ENCODE data around the gene BHLHE41. TPM values are rescaled to one million over a fixed set of nuclear protein-coding genes. Genes with fewer than 3 reads are reported as not detected.
A peak's percentile ranks its signal among the peaks of the same experiment; 100 is the strongest.

Gene BHLHE41
- total and polyA plus RNA-seq, 2 experiments from 2014 or later, result 1.6 to 3.6 TPM

GRCh38 chr12:26102953-26103352 lies 21.9 kb downstream of the BHLHE41 start:
- no peak overlapping the region for H3K4me3 ChIP-seq
- H3K4me1 ChIP-seq (ENCODE audit: insufficient read depth), result no peaks in the 10 kb centered on the region
- TF ChIP-seq EZH2phosphoT487 (IDR thresholded peaks at IDR 0.05; ENCODE audit: low read depth, severe bottlenecking, unreplicated experiment) (no peak), EZH2 (IDR thresholded peaks at IDR 0.05; ENCODE audit: borderline replicate concordance) (no peak)
- TF ChIP-seq, protein P1, sequence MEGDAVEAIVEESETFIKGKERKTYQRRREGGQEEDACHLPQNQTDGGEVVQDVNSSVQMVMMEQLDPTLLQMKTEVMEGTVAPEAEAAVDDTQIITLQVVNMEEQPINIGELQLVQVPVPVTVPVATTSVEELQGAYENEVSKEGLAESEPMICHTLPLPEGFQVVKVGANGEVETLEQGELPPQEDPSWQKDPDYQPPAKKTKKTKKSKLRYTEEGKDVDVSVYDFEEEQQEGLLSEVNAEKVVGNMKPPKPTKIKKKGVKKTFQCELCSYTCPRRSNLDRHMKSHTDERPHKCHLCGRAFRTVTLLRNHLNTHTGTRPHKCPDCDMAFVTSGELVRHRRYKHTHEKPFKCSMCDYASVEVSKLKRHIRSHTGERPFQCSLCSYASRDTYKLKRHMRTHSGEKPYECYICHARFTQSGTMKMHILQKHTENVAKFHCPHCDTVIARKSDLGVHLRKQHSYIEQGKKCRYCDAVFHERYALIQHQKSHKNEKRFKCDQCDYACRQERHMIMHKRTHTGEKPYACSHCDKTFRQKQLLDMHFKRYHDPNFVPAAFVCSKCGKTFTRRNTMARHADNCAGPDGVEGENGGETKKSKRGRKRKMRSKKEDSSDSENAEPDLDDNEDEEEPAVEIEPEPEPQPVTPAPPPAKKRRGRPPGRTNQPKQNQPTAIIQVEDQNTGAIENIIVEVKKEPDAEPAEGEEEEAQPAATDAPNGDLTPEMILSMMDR (IDR thresholded peaks at IDR 0.05; ENCODE audit: poor library complexity), result no peak
- no peaks in the 10 kb centered on the region for H3K79me2 ChIP-seq
- H3K4me2 ChIP-seq, result no peak overlapping the region
- DNase-seq (ENCODE audit: low spot score), result no peak
- H3K36me3 ChIP-seq (replicated peaks; ENCODE audit: insufficient read depth, low read depth), result no peaks in the 10 kb centered on the region
- H3K27ac ChIP-seq, result no peak overlapping the region
- WGBS (ENCODE audit: low lambda C conversion rate, missing lambda C conversion rate), result 79% methylated on average over 5 of the region's 5 CpGs
- H3K9me2 ChIP-seq (replicated peaks; ENCODE audit: insufficient read depth), result no peaks in the 10 kb centered on the region
- H4K20me1 ChIP-seq (ENCODE audit: insufficient read depth, poor library complexity, severe bottlenecking), result no peaks in the 10 kb centered on the region
- no peaks in the 10 kb centered on the region for H3K9me3 ChIP-seq (ENCODE audit: low read depth)
- no peak overlapping the region for H2AFZ ChIP-seq
- H3K27me3 ChIP-seq, result no peaks in the 10 kb centered on the region

DNA sequence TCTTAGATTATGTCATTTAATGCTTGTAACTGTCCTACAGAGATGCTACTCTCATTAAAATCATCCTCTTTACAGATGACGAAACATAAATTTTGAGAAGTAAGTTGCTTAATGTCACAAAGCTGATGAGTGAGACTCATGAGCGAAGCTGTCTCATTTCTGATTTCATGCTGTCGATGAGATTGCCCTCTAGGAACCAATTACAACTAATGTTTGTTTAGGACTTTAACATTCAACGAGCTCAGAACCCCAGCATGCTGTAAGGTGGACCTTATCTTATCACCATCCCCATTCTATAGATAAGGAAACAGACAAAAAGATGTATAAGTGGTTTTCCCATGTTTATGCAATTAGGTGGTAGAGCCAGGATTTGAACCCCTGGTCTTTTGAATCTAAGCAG lies 23.1 kb downstream of the BHLHE41 start:
- H3K4me2 ChIP-seq, result peak overlapping the region; percentile 29

GRCh38 chr12:26101350-26101734 lies 23.5 kb downstream of the BHLHE41 start:
- peak overlapping the region; percentile 57 for H3K27ac ChIP-seq
- no peaks in the 10 kb centered on the region for H3K36me3 ChIP-seq (replicated peaks; ENCODE audit: insufficient read depth, low read depth)
- peak overlapping the region; percentile 29 for H3K4me2 ChIP-seq
- no peaks in the 10 kb centered on the region for H3K4me1 ChIP-seq (ENCODE audit: insufficient read depth)
- no peaks in the 10 kb centered on the region for H3K27me3 ChIP-seq
- peak; percentile 87 for DNase-seq (ENCODE audit: low spot score)
- H2AFZ ChIP-seq, result no peak overlapping the region
- no peaks in the 10 kb centered on the region for H4K20me1 ChIP-seq (ENCODE audit: insufficient read depth, poor library complexity, severe bottlenecking)
- no peaks in the 10 kb centered on the region for H3K9me3 ChIP-seq (ENCODE audit: low read depth)
- H3K9me2 ChIP-seq (replicated peaks; ENCODE audit: insufficient read depth), result no peaks in the 10 kb centered on the region
- H3K79me2 ChIP-seq, result no peaks in the 10 kb centered on the region
- H3K4me3 ChIP-seq, result no peak overlapping the region
- WGBS (ENCODE audit: low lambda C conversion rate, missing lambda C conversion rate), result 28% methylated on average over 3 of the region's 3 CpGs
- TF ChIP-seq, protein P1 (IDR thresholded peaks at IDR 0.05; ENCODE audit: poor library complexity), result no peak
- no peak for TF ChIP-seq EZH2 (IDR thresholded peaks at IDR 0.05; ENCODE audit: borderline replicate concordance)
- TF ChIP-seq EZH2phosphoT487 (IDR thresholded peaks at IDR 0.05; ENCODE audit: low read depth, severe bottlenecking, unreplicated experiment), result no peak

More for the DNA sequence above, 23.1 kb downstream of the BHLHE41 start:
- Histone ChIP-seq H3K4me3 (no peak overlapping the region), H4K20me1 (ENCODE audit: insufficient read depth, poor library complexity, severe bottlenecking) (no peaks in the 10 kb centered on the region), H3K79me2 (no peaks in the 10 kb centered on the region), H2AFZ (no peak overlapping the region), H3K27ac (peak overlapping the region; percentile 33), H3K4me1 (ENCODE audit: insufficient read depth) (no peaks in the 10 kb centered on the region), H3K36me3 (replicated peaks; ENCODE audit: insufficient read depth, low read depth) (no peaks in the 10 kb centered on the region), H3K27me3 (no peaks in the 10 kb centered on the region), H3K9me3 (ENCODE audit: low read depth) (no peaks in the 10 kb centered on the region), H3K9me2 (replicated peaks; ENCODE audit: insufficient read depth) (no peaks in the 10 kb centered on the region)
- TF ChIP-seq EZH2phosphoT487 (IDR thresholded peaks at IDR 0.05; ENCODE audit: low read depth, severe bottlenecking, unreplicated experiment) (no peak), EZH2 (IDR thresholded peaks at IDR 0.05; ENCODE audit: borderline replicate concordance) (no peak)
- TF ChIP-seq, protein P1 (IDR thresholded peaks at IDR 0.05; ENCODE audit: poor library complexity), result no peak
- no peak for DNase-seq (ENCODE audit: low spot score)
- WGBS (ENCODE audit: low lambda C conversion rate, missing lambda C conversion rate), result 44% methylated on average over 4 of the region's 4 CpGs

Data from hepatocyte (in vitro differentiated cells).